Measurements from ENCODE around the gene ZBTB7C.

DNA sequence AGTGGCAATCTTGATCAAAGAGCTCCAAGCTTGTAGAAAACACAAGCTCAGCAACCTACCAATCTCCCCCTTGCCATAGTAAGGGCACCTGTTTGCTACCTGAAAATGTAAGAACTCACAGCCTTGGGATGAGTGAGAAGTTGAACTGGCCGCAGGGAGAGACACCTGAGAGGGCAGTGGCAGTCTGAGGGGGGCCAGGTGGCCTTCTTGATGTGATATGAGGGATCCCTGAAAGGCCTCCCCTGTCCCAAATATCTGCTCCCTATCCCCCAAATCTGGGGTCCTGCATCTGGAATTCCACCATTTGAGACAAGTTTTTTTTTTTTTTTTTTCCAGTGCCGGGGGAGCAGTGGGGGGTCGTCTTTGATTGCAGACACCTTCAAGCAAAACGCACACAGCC, 248.6 kb downstream of the ZBTB7C start:
- TF ChIP-seq, protein P1, sequence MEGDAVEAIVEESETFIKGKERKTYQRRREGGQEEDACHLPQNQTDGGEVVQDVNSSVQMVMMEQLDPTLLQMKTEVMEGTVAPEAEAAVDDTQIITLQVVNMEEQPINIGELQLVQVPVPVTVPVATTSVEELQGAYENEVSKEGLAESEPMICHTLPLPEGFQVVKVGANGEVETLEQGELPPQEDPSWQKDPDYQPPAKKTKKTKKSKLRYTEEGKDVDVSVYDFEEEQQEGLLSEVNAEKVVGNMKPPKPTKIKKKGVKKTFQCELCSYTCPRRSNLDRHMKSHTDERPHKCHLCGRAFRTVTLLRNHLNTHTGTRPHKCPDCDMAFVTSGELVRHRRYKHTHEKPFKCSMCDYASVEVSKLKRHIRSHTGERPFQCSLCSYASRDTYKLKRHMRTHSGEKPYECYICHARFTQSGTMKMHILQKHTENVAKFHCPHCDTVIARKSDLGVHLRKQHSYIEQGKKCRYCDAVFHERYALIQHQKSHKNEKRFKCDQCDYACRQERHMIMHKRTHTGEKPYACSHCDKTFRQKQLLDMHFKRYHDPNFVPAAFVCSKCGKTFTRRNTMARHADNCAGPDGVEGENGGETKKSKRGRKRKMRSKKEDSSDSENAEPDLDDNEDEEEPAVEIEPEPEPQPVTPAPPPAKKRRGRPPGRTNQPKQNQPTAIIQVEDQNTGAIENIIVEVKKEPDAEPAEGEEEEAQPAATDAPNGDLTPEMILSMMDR (conservative IDR thresholded peaks at IDR 0.05; ENCODE audit: low read length), result no peak
- no peak for TF ChIP-seq EZH2phosphoT487 (IDR thresholded peaks at IDR 0.05; ENCODE audit: borderline replicate concordance)

Data from Loucy (cell line).